Activated naive CD4-positive, alpha-beta T cell (primary cell): ENCODE results near the gene ADRA2A.

Source experiments
- DNase-seq, 4 experiments: peaks; one replicate each; lab custom pipeline; 2025; lab: John Stamatoyannopoulos, UW

Gene ADRA2A

GRCh38 chr10:111109501-111110242 is 32.8 kb downstream of the ADRA2A start:
- DNase-seq, result no peak

- DNase-seq, result no peak
Observed at GRCh38 chr10:111110771-111111170, 33.9 kb downstream of the ADRA2A start.

GRCh38 chr10:111112333-111112732 is 35.5 kb downstream of the ADRA2A start:
- no peak for DNase-seq

- DNase-seq, result no peak
Observed at GRCh38 chr10:111113238-111113960, 36.6 kb downstream of the ADRA2A start.

- no peak for DNase-seq
Observed at GRCh38 chr10:111113961-111114757, 37.3 kb downstream of the ADRA2A start.

GRCh38 chr10:111114758-111115500 is 38.1 kb downstream of the ADRA2A start:
- DNase-seq, result no peak

- no peak for DNase-seq
Observed at GRCh38 chr10:111116211-111116610, 39.4 kb downstream of the ADRA2A start.

- no peak for DNase-seq
Observed at GRCh38 chr10:111116762-111117445, 40.1 kb downstream of the ADRA2A start.

GRCh38 chr10:111117528-111118277 is 40.9 kb downstream of the ADRA2A start:
- DNase-seq, result no peak

- no peak for DNase-seq
Observed at GRCh38 chr10:111118758-111119157, 41.9 kb downstream of the ADRA2A start.

- DNase-seq, result no peak
Observed at GRCh38 chr10:111119637-111120036, 42.8 kb downstream of the ADRA2A start.

- no peak for DNase-seq
Observed at GRCh38 chr10:111122127-111122526, 45.3 kb downstream of the ADRA2A start.

- no peak for DNase-seq
Observed at GRCh38 chr10:111123883-111124282, 47.1 kb downstream of the ADRA2A start.

- DNase-seq, result no peak
Observed at GRCh38 chr10:111125102-111125501, 48.3 kb downstream of the ADRA2A start.

- DNase-seq, result no peak
Observed at GRCh38 chr10:111126077-111126476, 49.2 kb downstream of the ADRA2A start.

GRCh38 chr10:111127081-111127848 is 50.4 kb downstream of the ADRA2A start:
- DNase-seq, result no peak

GRCh38 chr10:111128331-111129180 is 51.7 kb downstream of the ADRA2A start:
- no peak for DNase-seq

GRCh38 chr10:111129363-111129762 is 52.5 kb downstream of the ADRA2A start:
- DNase-seq, result no peak

- no peak for DNase-seq
Observed at GRCh38 chr10:111130471-111130870, 53.6 kb downstream of the ADRA2A start.
